DLD1 (cell line): ENCODE results near the gene BAZ2B.
"Not testable (repeated sequence)": the region's sequence is repeated elsewhere in the genome, so short reads cannot be mapped to it uniquely, and the experiment has no call there.

Experiments
- in situ Hi-C: cut with HindIII; loops from 2 replicates; pipeline ENCODE4 v1.10.0; 2017; ENCODE audit warnings: low sequenced_read_pairs

BAZ2B gene

GRCh38 chr2:159439421-159439820 is 176.9 kb downstream of the BAZ2B start:
- in situ Hi-C loops = no loop called here

- in situ Hi-C loops = no loop called here
These were observed 177.5 kb downstream of the BAZ2B start for GRCh38 chr2:159438720-159439353.

- in situ Hi-C loops = no loop called here
These were observed 178.1 kb downstream of the BAZ2B start for GRCh38 chr2:159438284-159438683.

- in situ Hi-C loops = no loop called here
These were observed 183.7 kb downstream of the BAZ2B start for GRCh38 chr2:159432610-159433009.

- in situ Hi-C loops = no loop called here
These were observed 189.3 kb downstream of the BAZ2B start for GRCh38 chr2:159427048-159427447.

- in situ Hi-C loops = no loop called here
These were observed 196.9 kb downstream of the BAZ2B start for GRCh38 chr2:159419403-159419802.

- in situ Hi-C loops = no loop called here
These were observed 204.9 kb downstream of the BAZ2B start for GRCh38 chr2:159411460-159411859.

- in situ Hi-C loops = no loop called here
These were observed 206.1 kb downstream of the BAZ2B start for GRCh38 chr2:159410276-159410675.

- in situ Hi-C loops = no loop called here
These were observed 207.1 kb downstream of the BAZ2B start for GRCh38 chr2:159409116-159409800.

GRCh38 chr2:159402790-159403189 is 213.6 kb downstream of the BAZ2B start:
- in situ Hi-C loops = no loop called here

GRCh38 chr2:159402160-159402559 is 214.2 kb downstream of the BAZ2B start:
- in situ Hi-C loops = not testable (repeated sequence)

- in situ Hi-C loops = no loop called here
These were observed 216.5 kb downstream of the BAZ2B start for GRCh38 chr2:159399716-159400415.

- in situ Hi-C loops = no loop called here
These were observed 219.5 kb downstream of the BAZ2B start for GRCh38 chr2:159396799-159397198.

GRCh38 chr2:159382447-159383028 is 233.8 kb downstream of the BAZ2B start:
- in situ Hi-C loops = no loop called here

GRCh38 chr2:159381574-159381973 is 234.8 kb downstream of the BAZ2B start:
- in situ Hi-C loops = no loop called here

GRCh38 chr2:159380685-159381239 is 235.6 kb downstream of the BAZ2B start:
- in situ Hi-C loops = no loop called here

- in situ Hi-C loops = no loop called here
These were observed 237.2 kb downstream of the BAZ2B start for GRCh38 chr2:159379181-159379580.

- in situ Hi-C loops = no loop called here
These were observed 241.1 kb downstream of the BAZ2B start for GRCh38 chr2:159375241-159375640.

- in situ Hi-C loops = no loop called here
These were observed 244.8 kb downstream of the BAZ2B start for GRCh38 chr2:159371506-159371905.

- in situ Hi-C loops = no loop called here
These were observed 249.8 kb downstream of the BAZ2B start for GRCh38 chr2:159366538-159366937.

GRCh38 chr2:159362816-159363251 is 253.5 kb downstream of the BAZ2B start:
- in situ Hi-C loops = no loop called here
